Endometrium (tissue), 2 donors: Measurements from ENCODE around the gene ATP6V1B1.

ENCODE experiments used
- FAIRE-seq: peaks from 2 replicates; lab custom pipeline; 2012; peaks lifted over from hg19 to GRCh38; lab: Jason Lieb, UNC
- donor health status: control.
- donor health status: control.

ATP6V1B1 gene

DNA sequence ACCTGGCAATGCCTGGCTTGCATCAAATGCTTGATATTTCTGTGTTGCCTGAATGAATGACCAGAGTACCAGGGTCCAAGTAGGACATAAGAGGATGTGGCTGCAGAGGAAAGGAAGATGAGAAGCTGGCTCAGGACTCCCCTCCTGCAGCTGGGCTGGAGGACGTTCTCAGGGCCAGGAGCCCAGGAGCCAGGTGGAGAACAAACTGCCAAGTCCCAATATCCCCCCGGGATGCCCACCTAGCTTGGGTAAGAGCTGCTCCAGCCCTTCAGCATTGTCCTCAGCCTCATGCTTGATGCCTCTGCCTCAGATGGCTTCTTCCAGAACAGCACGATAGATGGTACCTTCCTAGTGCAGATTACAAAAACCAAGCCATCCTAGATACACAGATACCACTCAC, 8.6 kb upstream of the ATP6V1B1 start:
- no peak for FAIRE-seq

DNA sequence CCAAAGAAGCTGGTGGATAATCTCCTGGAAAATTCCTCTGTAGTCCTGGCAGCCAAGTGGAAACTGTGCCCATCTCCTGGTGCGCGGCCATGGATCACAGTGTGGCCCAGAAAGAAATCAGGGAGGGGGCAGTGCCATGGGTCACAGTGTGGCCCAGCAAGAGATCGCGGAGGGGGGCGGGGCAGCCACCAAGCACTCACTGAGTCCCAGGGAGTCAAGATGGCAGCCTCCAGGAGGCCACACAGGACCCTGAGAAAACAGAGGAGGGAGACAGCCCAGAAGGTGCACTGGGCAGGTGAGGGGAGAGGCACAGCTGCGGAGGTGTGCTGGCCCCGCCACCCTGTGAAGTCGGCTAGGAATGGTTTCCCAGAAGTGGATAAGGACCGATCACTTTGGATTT, 8.1 kb upstream of the ATP6V1B1 start:
- FAIRE-seq: no peak

GRCh38 chr2:70928366-70928765, 7.3 kb upstream of the ATP6V1B1 start:
- FAIRE-seq: no peak

- no peak for FAIRE-seq
Observed at GRCh38 chr2:70930371-70931329, 5.0 kb upstream of the ATP6V1B1 start.

GRCh38 chr2:70931376-70932000, 4.2 kb upstream of the ATP6V1B1 start:
- no peak for FAIRE-seq

- no peak for FAIRE-seq
Observed at GRCh38 chr2:70932631-70933230, 3.0 kb upstream of the ATP6V1B1 start.

- FAIRE-seq: no peak
Observed at GRCh38 chr2:70934981-70935380, 719 bp upstream of the ATP6V1B1 start.

DNA sequence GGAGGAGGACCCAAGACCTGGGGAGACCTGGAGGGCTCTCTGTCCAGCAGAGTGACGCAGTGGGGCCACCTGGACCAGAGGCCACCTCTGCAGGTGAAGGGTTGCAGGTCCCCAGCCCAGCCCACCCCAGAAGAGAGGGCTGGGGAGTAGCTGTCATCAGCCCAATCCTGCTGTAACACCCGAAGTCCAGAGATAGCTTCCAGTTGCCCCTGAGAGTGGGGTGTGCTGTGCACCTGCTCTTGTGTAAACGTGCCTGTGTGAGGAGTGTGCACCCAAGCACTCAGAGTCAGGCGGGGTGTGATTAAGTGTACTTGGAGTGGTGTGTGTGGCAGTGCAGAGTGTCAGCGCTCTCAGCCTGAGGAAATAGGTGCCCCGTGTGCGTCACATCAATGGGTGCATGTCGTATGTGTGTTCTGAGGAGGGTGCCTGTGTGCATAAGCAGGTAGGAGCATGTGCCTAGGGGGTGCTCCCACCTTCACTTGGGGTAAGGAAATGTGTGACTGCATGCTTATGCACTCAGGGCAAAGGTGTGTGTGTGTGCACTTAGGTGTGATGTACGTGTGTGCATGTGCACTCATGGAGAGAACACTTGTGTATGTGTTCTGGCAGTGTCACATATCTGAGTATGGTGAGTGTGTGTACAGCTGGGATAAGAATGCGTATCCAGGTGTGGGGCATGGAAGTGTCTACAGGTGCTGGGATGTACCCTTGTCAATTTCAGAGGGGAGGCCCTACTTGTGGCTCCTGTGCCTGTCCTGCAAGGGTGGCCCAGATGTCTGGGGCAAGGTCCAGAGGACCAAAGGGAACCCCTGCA, 672 bp downstream of the ATP6V1B1 start:
- FAIRE-seq: no peak

GRCh38 chr2:70936979-70937811, 1.5 kb downstream of the ATP6V1B1 start:
- FAIRE-seq: no peak

GRCh38 chr2:70937866-70938585, 2.3 kb downstream of the ATP6V1B1 start:
- FAIRE-seq: no peak

- FAIRE-seq: no peak
Observed at GRCh38 chr2:70938586-70938950, 2.9 kb downstream of the ATP6V1B1 start.

DNA sequence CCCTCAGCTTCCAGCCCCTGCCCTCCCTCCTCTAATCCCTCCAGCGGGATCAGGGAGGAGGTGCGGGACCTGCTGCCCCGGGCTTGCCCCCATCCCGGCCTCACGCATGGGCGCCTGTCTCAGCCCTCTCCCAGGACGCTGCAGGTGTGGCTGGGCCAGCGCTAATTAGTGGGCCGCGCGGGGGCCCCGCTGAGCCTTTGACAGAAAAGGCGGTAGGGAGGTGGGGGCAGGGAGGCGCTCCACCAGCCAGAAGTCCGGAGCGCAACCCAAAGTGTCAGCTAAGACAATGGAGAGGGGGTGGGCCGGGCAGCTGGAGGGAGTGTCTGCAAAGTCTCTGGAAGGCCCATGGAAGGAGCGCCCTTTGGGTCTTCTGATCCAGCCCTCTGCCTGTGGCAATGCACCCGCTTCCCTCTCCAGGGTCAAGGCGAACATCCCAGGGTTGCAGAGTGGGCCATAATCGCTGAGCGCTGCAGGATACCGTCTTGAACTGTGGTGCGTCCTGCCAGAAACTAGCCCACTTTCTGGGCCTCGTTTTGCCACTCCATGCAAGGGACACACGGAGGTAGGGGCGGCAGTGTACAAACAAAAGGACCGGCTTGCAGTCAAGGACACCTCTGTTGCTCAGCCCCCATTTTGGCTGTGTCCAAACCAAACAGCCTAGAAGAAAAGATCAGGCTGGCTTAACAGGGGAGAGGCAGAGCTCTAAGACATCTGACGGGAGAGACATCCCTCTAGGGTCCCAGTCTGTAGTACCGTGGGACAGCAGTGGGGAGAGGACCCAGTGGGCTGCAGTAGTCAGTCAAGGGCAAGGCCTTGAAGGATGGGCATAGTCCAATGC, 3.5 kb downstream of the ATP6V1B1 start:
- FAIRE-seq: no peak

- no peak for FAIRE-seq
Observed at GRCh38 chr2:70939839-70940580, 4.3 kb downstream of the ATP6V1B1 start.

DNA sequence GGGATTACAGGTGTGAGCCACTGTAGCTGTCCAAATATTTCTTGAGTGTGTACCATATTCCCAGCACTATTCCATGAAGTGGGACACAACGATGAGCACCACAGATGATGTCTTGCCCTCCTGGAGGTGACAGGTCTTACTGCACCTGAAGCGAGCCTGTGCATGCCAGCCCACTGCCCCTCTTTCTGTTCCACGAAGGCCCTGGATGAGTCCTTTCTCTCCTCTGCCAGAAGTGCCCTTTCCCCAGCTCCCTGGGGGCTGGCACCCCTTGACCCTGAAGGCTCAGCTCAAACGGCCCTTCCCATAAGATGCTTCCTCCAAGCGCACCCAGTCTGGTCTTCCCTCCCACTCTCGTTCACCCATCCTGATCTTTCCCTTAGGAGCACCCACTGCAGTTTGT, 5.5 kb downstream of the ATP6V1B1 start:
- no peak for FAIRE-seq

GRCh38 chr2:70941701-70942100, 6.0 kb downstream of the ATP6V1B1 start:
- FAIRE-seq: no peak

DNA sequence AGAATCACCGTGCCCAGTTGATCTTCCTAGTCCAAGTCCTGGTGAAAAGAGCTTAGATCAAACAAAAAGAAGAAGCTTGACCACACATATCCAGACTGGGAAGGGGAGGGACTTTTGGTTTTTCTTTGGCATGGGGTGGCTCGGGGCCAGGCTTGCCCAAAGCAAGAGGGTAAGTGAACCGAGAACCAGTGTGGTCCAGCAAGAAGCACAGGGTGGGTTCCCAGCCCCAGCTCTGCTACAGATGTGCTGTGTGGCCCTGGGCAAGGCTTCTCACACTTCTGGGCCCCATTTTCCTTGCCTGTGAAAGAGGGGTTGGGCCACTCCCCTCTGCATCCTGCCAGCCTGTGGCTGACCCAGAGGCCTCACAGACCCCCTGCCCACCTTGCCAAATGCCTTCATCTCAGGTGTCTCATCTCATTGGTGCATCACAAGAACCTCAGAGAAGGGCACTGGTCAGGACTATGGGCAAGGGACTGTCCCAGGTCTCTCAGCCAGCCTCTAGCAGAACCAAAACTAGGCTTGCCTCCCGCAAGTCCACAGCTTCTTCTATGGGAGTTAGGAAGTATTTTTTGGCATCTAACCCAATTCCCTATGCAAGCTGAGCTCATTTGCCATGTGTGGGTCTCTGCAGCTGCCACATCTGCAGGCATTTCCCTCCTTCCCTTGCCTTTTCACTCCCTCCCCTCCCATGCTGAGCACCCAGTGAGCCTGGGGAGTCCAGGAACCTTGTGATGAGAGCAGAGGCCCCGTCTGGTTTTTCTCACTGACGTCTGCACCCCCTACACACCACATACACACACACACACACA, 6.9 kb downstream of the ATP6V1B1 start:
- FAIRE-seq: no peak

DNA sequence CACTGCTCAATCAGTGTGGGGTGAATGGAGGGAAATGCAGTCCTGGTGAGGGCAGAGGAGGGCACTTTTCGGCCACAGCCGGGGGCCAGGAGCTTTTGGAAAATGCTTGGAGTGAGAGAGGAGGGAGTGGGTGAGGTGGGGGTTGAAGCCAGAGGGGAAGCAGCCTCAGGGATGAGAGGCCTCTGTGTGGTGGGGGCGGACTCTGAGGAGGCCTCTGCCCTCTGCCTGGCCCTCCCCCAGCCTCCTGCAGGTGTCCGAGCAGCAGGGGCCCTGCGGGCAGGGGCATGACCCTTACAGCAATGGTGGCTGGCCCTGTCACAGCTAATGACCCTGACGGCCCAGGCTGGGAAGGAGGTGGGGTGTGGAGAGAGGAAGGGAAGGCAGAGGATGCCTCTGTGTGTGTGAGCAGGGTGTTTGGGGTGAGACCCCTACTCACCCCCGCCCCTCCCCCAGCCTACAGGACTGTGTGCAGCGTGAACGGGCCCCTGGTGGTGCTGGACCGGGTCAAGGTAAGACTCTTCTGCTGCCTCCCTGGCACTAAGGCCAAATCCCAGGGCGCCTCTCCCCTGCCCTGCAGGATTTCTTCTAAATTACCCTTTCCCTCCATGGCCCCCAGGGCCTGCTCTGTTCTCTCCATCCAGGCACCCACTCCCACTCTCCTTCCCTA, 7.6 kb downstream of the ATP6V1B1 start:
- no peak for FAIRE-seq
